ENCODE data around the gene ZNF594.
"Not testable (repeated sequence)": the region's sequence is repeated elsewhere in the genome, so short reads cannot be mapped to it uniquely, and the experiment has no call there.

The ZNF594 gene

DNA sequence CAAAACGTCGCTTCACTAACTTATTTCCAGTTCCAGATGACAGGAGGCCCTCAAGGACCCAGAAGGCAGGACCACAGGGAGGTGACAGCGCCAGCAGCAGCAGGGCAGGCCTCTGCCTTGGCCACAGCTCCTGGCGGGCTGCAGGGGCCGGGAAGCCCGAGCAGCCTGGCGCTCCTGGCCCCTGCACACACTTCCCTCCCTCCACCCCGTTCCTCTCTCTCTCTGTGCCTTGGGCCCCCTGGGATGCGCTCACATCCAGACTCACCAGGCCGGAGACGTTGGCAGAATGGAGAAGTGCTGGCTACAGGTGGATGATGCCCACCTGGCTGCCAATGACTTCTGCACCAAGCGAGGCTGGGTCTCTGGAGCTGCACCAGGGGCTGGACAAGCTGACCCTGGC, 12.7 kb downstream of the ZNF594 start:
- no peak for DNase-seq (ENCODE audit: insufficient read length, low spot score)
- TF ChIP-seq POLR2A (IDR thresholded peaks at IDR 0.05; ENCODE audit: low read depth, low read length), result no peak
- no peak for FAIRE-seq

DNA sequence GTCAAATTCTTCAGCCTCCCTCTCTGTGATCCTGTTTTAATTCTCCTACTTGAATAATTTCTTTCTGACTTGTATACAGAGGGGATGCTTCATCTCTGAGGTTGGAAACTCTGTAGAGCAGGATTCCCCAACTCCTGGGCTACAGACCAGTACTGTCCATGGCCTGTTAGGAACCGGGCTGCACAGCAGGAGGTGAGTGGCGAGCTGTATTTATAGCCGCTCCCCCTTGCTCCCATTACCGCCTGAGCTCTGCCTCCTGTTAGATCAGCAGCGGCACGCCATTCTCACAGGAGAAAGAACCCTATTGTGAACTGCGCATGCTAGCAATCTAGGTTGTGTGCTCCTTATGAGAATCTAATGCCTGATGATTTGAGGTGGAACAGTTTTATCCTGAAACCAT, 16.6 kb downstream of the ZNF594 start:
- not testable (repeated sequence) for FAIRE-seq; DNase-seq (ENCODE audit: insufficient read length, low spot score)

DNA sequence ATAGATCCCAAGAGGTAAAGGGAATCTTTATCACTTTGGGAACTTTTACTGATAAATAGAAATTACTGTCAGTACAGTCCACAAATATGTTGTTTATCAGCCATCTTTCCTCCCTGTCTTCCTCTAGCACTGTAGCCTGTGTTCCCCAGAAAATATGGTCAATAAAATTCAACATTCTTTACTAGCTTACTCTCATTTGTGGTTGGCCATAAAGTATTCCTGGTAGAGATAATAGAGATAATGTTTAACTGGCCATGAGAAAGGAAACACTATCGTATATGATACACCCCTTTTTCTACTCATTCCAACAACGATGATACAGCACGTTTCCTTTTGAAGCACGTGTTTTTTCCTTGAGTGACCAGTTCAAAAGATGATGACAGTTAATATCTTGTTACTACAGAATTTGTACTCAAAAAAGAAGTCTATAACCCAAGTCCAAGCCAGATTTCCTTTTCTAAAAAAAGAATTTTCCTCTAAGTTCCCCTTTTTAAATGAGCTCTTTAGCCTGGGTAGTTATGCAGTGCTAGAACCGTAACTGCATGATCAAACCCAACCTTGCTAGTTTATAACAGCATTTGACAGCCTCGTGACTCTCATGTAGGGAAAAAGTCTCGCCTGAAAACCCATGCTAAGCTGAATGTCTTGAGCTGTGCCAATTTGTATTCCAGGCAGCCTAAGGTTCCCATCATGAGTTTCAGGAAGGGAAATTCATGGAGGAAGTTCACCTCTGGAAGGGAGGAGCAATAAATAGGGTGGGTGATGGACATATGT, 25.7 kb downstream of the ZNF594 start:
- not testable (repeated sequence) for DNase-seq (ENCODE audit: insufficient read length, low spot score); FAIRE-seq

DNA sequence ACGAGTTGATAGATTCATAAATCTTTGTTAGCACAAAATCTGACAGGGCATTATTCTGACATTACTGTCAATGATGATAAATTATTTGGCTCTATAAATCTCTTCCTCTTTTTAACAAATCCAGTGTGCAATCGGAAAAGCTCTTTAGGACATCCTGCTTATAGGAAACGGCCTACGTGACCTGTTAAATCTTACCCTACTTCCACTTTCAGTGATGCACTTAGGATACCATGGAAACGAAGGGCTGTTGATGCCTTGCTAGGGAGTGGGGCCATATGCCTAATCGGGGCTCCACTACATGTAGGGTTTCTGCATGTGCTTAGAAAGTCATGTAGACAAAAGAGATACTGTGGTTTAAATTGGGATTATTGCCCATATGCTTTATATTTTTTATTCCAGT, 27.2 kb downstream of the ZNF594 start:
- FAIRE-seq, result no peak
- no peak for DNase-seq (ENCODE audit: insufficient read length, low spot score)
- TF ChIP-seq POLR2A (IDR thresholded peaks at IDR 0.05; ENCODE audit: low read depth, low read length), result no peak

DNA sequence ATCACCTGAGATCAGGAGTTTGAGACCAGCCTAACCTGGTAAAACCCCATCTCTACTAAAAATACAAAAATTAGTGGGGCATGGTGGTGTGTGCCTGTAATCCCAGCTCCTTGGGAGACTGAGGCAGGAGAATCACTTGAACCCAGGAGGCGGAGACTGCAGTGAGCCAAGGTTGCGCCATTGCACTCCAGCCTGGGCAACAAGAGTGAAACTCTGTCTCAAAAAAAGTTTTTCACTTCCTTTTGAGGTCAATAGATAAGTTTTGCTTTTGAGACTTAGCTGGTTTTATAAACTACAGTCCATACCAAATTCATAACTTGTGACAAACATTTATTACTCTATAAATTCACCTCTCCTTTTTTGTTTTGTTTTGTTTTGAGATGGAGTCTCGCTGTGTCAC, 29.9 kb downstream of the ZNF594 start:
- not testable (repeated sequence) for FAIRE-seq; DNase-seq (ENCODE audit: insufficient read length, low spot score)

DNA sequence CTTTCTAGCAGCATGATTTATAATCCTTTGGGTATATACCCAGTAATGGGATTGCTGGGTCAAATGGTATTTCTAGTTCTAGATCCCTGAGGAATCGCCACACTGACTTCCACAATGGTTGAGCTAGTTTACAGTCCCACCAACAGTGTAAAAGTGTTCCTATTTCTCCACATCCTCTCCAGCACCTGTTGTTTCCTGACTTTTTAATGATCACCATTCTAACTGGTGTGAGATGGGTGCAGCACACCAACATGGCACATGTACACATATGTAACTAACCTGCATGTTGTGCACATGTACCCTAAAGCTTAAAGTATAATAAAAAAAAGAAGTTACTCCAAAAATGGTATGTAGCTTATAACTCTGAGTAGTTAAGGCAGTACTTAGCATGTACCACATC, 31.0 kb downstream of the ZNF594 start:
- not testable (repeated sequence) for FAIRE-seq; DNase-seq (ENCODE audit: insufficient read length, low spot score)

DNA sequence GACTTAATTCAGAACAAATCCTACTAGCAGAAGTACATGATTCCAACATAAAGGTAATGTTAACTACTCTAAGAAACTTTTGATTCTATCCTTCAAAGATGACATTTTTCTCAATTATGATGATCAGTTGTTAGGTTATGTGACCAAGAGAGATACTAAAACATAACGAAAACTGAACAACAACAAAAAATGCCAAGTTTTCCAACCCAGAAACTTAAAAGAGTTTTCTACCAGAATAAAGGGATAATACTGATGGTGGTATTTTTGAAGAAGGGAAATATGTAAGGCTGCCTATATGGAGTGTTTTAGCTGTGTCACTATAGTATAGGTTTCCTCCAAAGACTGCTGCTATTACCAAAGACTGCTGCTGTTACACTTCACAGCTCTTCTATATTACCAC, 45.5 kb downstream of the ZNF594 start:
- FAIRE-seq; DNase-seq (ENCODE audit: insufficient read length, low spot score): not testable (repeated sequence)

DNA sequence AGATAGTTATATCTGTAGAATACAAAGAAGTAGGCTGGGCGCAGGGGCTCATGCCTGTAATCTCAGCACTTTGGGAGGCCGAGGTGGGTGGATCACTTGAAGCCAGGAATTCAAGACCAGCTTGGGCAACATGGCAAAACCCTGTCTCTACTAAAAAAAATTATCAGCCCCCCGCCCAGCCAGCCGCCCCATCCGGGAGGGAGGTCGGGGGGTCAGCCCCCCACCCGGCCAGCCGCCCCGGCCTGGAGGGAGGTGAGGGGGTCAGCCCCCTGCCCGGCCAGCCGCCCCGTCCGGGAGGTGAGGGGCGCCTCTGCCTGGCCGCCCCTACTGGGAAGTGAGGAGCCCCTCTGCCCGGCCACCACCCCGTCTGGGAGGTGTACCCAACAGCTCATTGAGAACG, 48.8 kb downstream of the ZNF594 start:
- not testable (repeated sequence) for DNase-seq (ENCODE audit: insufficient read length, low spot score); FAIRE-seq

DNA sequence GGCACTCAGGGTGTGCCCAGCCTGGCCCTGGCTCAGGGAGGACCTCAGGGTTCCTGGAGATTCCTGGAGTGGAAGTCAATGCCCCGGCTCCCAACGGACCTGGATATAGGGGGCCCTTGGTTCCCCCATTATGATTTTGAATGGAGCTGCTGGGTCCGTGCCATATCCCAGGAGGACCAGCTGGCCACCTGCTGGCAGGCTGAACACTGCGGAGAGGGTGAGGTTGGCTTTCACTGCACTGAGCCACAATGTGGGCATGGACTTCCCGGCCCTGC, 52.3 kb downstream of the ZNF594 start:
- FAIRE-seq, result no peak
- no peak for DNase-seq (ENCODE audit: insufficient read length, low spot score)

DNA sequence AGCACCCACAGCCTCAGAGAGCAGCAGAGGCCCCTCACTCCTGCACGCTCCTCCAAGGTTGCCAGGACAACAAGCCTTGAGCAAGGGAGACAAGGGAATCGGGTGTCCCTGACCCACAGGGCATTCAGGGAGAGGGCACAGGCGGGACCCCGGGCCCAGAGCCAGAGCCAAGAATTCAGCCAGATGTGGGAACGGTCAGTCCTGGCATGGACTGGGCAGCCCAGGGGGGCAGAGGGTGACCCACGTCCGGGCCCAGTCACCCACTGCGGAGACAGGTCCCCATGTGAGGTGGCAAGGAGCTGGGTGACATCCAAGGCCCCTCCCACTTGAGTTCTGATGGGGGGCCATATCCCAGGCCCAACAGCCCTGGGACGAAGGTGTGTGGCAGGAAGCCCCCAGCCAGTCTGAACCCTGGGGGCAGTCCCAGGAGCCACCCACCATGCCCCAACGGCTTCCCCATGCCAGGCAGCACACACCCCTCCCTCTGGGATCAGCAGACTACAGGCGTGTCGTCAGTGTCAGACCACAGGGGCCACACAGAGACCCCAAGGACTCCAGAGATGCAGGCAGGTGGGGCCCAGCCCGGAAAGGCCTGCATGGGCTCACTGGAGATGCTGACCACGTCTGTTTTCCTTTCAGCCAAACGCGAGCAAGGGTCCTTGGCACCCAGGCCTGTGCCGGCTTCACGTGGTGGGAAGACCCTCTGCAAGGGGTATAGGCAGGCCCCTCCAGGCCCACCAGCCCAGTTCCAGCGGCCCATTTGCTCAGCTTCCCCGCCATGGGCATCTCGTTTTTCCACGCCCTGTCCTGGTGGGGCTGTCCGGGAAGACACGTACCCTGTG, 52.8 kb downstream of the ZNF594 start:
- DNase-seq (ENCODE audit: insufficient read length, low spot score) (no peak), FAIRE-seq (no peak)
- no peak for TF ChIP-seq POLR2A (IDR thresholded peaks at IDR 0.05; ENCODE audit: low read depth, low read length)

More for the DNA sequence above, 52.3 kb downstream of the ZNF594 start:
- no peak for TF ChIP-seq POLR2A (IDR thresholded peaks at IDR 0.05; ENCODE audit: low read depth, low read length)

DNA sequence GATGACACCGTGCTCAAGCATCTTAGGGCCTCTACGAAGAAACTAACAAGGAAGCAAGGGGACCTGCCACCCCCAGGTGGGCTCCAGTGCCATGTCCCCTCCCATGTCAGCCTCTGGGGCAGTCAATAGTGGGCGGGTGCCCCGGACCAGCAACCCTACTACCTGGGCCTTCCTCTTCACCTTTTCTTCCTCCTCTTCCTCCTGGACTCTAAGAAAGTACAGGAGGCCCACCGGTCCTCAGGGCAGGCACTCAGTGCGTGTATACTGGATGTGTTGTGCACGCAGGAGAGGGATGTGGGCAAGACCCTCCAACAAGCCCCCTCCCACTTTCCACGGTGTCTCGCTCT, 53.5 kb downstream of the ZNF594 start:
- DNase-seq (ENCODE audit: insufficient read length, low spot score); FAIRE-seq: not testable (repeated sequence)

DNA sequence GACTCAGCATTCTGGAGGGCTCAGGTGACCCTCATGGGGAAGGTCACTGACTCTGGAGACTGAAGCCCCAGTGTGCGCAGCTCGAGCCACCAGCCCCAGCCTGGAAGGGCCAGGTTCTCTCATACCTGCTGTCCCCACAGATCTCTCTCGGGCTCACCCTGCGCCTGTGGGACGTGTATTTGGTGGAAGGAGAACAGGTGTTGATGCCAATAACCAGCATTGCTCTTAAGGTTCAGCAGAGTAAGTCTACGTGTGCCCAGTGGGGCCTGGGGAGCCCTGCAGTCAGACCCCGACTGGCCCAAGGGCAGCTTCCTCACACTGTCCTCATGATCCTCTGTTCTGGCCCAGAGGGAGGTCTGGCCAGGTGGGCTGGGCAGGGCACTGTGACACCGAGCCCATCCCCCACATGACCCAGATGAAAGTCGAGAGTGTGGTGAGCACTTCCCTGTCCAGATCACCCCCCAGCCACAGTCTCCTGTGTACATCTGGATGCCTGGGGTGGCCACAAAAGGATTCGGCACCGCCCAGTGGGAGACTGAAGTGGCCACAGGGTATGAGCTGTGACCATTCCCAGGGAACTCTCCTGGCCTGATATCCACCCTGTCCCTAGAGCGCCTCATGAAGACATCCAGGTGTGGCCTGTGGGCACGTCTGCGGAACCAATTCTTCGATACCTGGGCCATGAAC, 54.0 kb downstream of the ZNF594 start:
- not testable (repeated sequence) for DNase-seq (ENCODE audit: insufficient read length, low spot score); FAIRE-seq

DNA sequence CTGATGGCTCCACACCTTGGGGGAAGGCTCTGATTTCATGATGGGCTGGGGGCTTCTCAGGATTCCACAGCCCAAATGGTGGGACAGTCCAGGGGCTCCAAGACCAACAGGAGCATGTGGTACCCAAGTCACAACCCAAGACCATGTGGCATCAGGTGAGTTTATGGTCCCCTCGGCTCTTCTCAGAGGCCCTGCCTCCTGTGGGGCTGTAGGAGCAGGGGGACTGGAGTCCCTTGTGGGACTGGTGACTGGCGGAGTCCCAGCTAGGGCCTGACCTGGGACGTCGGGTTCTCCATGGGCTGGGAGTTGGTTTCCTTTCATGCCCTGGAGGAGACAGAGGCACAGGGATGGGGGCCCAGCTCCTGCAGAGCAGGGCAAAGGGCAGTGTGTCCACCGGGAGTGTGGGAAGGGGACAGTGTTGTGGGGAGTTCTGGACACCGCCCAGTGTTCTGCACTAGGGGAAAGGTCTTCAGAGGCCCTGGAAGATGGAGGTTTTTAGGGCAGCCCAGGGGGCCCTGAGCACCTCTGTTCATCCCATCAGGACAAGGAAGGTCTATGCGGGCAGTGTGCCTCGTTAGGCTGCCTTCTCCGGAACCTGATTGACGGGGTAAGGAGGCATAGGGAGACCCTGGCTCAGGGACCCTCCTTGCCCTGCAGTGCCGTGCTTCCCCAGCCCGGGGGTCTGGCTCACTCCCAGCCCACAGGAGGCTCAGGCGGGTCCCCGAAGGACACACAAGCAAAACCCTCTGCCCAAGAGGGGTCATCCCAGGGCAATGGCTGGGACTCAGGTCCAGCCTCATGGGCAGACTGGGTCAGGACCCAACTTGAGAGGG, 54.9 kb downstream of the ZNF594 start:
- FAIRE-seq; DNase-seq (ENCODE audit: insufficient read length, low spot score): not testable (repeated sequence)
